Smooth muscle cell (in vitro differentiated cells): ENCODE measurements around the gene CCDC85B. TPM values are rescaled to one million over a fixed set of nuclear protein-coding genes. Genes with fewer than 3 reads are reported as not detected.

Experiments used
- DNase-seq: peaks from one replicate; lab custom pipeline; 2025; ENCODE audit not compliant: unreplicated experiment; lab: John Stamatoyannopoulos, UW
- H2AFZ ChIP-seq: fragments of 200-600 bp; sonication (generic); 2 replicates; pipeline ENCODE4 v1.6.0; 2016; ENCODE audit warnings: antibody characterized with exemption, low read depth, mild to moderate bottlenecking
- H3F3A ChIP-seq: fragments of 200-600 bp; sonication (generic); 2 replicates; pipeline ENCODE4 v1.6.0; 2017; ENCODE audit warnings: antibody characterized with exemption, low read depth
- H3K27ac ChIP-seq: fragments of 200-600 bp; sonication (generic); 2 replicates; pipeline ENCODE4 v1.5.1; 2016; ENCODE audit warnings: low read depth, mild to moderate bottlenecking
- H3K27me3 ChIP-seq: fragments of 200-600 bp; sonication (generic); 2 replicates; pipeline ENCODE4 v1.6.1; 2016; ENCODE audit warnings: low read depth, mild to moderate bottlenecking
- H3K36me3 ChIP-seq: fragments of 200-600 bp; sonication (generic); 2 replicates; pipeline ENCODE4 v1.5.1; 2016; ENCODE audit warnings: low read depth
- H3K4me1 ChIP-seq: fragments of 200-600 bp; sonication (generic); 2 replicates; pipeline ENCODE4 v1.5.1; 2016; ENCODE audit warnings: low read depth
- H3K4me2 ChIP-seq: fragments of 200-600 bp; sonication (generic); 2 replicates; pipeline ENCODE4 v1.6.0; 2016; ENCODE audit warnings: mild to moderate bottlenecking
- H3K4me3 ChIP-seq: fragments of 200-600 bp; sonication (generic); 2 replicates; pipeline ENCODE4 v1.5.1; 2016; ENCODE audit warnings: mild to moderate bottlenecking
- H3K79me2 ChIP-seq: fragments of 200-600 bp; sonication (generic); 2 replicates; pipeline ENCODE4 v1.6.0; 2016; ENCODE audit warnings: low read depth, mild to moderate bottlenecking
- H3K9ac ChIP-seq: fragments of 200-600 bp; sonication (generic); 2 replicates; pipeline ENCODE4 v1.6.0; 2016; ENCODE audit warnings: low read depth
- H3K9me3 ChIP-seq: fragments of 200-600 bp; sonication (generic); replicated peaks from 2 replicates; pipeline ENCODE4 v1.5.1; 2016; ENCODE audit warnings: low read depth
- H4K20me1 ChIP-seq: fragments of 200-600 bp; sonication (generic); 2 replicates; pipeline ENCODE4 v1.6.0; 2016; ENCODE audit warnings: low read depth
- CTCF ChIP-seq: fragments of 200-600 bp; sonication (generic); IDR thresholded peaks from 2 replicates; pipeline ENCODE4 v1.5.1; 2017; ENCODE audit warnings: borderline replicate concordance, mild to moderate bottlenecking, antibody characterized with exemption; ENCODE audit not compliant: insufficient read depth, poor library complexity, severe bottlenecking
- WGBS: methylation state at CpG from one replicate; pipeline ENCODE4 v1.1.7; 2016; ENCODE audit warnings: low lambda C conversion rate; 5-methylcytosine and 5-hydroxymethylcytosine counted together
- polyA plus RNA-seq: library from polyadenylated mRNA; unstranded; fragments of >200 nt; fragmentation: Nextera tagmentation; extraction: Ambion mirVana; gene quantifications from 2 replicates; pipeline ENCODE4 v1.2.1, GENCODE V29; 2016
- total RNA-seq: library from RNA; depleted of rRNA; stranded (reverse); fragments of >200 nt; gene quantifications from 2 replicates; pipeline ENCODE4 v1.2.3, GENCODE V29; 2014

The CCDC85B gene
- total and polyA plus RNA-seq, 2 experiments from 2014 or later: 19.5 to 55.7 TPM

GRCh38 chr11:65921876-65922275 lies 31.4 kb downstream of the CCDC85B start:
- no peaks in the 10 kb centered on the region for H3K9me3 ChIP-seq
- DNase-seq: no peak
- 97% methylated on average over 10 of the region's 10 CpGs for WGBS
- H2AFZ ChIP-seq: no peak overlapping the region
- H3K27me3 ChIP-seq: no peaks in the 10 kb centered on the region
- no peak for TF ChIP-seq CTCF
- peaks cover 17% of the 10 kb centered on the region for H3F3A ChIP-seq
- H3K27ac ChIP-seq: no peak overlapping the region
- H3K79me2 ChIP-seq: peaks cover 31% of the 10 kb centered on the region
- H4K20me1 ChIP-seq: peaks cover 6% of the 10 kb centered on the region
- no peak overlapping the region for H3K4me2 ChIP-seq
- peaks cover 19% of the 10 kb centered on the region for H3K4me1 ChIP-seq
- no peak overlapping the region for H3K4me3 ChIP-seq
- no peak overlapping the region for H3K9ac ChIP-seq
- H3K36me3 ChIP-seq: no peaks in the 10 kb centered on the region

DNA sequence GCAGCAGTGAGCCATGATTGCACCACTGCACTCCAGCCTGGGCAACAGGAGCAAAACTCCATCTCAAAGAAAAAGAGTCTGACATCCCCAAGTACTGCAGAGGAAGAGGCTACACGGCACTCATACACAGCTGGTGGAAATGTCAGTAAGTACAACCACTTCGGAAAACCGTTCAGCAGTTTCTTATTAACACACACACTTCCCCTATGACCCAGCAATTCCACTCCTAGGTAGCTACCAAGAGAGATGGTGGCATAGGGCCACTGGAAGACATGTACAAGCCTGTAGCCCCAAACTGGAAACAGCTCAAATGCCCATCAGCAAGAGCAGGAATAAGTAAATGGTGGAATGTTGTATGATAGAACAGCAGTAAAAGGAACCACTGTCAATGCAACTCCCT lies 32.1 kb downstream of the CCDC85B start:
- H2AFZ ChIP-seq: no peak overlapping the region
- DNase-seq: no peak

DNA sequence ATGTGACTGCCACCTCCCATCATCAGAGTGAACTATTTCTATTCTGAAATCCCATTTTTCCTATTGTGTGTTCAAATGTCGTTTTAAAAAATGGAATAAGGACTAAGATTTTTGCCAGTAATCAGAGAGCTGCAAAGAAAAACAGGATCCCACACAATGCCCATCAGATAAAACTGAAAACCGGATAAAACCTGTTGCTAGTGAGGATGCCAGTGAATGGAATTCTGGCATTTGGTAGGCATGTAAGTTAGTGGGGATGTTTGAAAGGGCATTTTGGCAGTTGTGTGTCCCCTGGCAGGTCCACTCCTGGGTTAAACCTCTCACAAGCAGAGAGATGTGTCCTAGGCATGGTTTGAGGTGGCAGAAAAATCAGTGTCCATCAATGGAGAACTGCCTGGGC lies 34.9 kb downstream of the CCDC85B start:
- Histone ChIP-seq H3K27ac (no peak overlapping the region), H4K20me1 (peaks cover 1% of the 10 kb centered on the region), H3K9me3 (no peaks in the 10 kb centered on the region), H3K4me2 (no peak overlapping the region), H3K79me2 (peaks cover 1% of the 10 kb centered on the region), H3K4me3 (no peak overlapping the region), H3K36me3 (no peaks in the 10 kb centered on the region), H2AFZ (no peak overlapping the region), H3F3A (no peaks in the 10 kb centered on the region), H3K27me3 (no peaks in the 10 kb centered on the region), H3K9ac (no peak overlapping the region), H3K4me1 (peaks cover under 1% of the 10 kb centered on the region)
- WGBS: 96% methylated on average over 2 of the region's 2 CpGs
- TF ChIP-seq CTCF: no peak
- DNase-seq: no peak

More for the DNA sequence above, 32.1 kb downstream of the CCDC85B start:
- TF ChIP-seq CTCF: no peak
- Histone ChIP-seq H3K4me3 (no peak overlapping the region), H3K79me2 (peaks cover 24% of the 10 kb centered on the region), H3K9ac (no peak overlapping the region), H3K36me3 (no peaks in the 10 kb centered on the region), H3K9me3 (no peaks in the 10 kb centered on the region), H3K27ac (no peak overlapping the region), H4K20me1 (peaks cover 6% of the 10 kb centered on the region), H3F3A (peaks cover 10% of the 10 kb centered on the region), H3K27me3 (no peaks in the 10 kb centered on the region), H3K4me2 (no peak overlapping the region), H3K4me1 (peaks cover 14% of the 10 kb centered on the region)
- WGBS: 97% methylated on average over 3 of the region's 3 CpGs

DNA sequence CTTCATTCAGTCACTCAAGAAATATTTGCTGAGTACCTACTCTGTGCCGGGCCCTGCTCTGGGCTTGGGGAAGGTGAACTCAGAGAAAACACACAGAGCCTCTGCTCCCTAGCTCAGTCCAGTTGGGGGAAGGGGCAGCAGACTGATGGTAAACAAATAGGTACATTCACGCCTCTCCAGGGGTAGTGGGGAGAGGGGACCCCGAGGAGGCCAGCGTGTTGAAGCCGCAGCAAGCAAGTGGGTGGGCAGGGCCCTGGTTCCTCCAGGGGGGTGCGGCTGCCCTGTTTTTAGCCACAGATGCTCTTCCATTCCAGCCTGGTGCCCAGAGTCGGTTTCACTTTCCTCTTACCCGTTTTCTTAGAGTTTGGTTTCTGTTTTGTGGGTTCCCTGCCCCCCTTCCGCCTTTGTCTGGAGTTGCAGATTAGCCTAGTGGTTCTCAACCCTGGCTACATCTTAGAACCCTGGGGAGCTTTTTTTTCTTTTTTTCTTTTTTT lies 37.5 kb downstream of the CCDC85B start:
- TF ChIP-seq CTCF: no peak
- Histone ChIP-seq H3K9me3 (no peaks in the 10 kb centered on the region), H3K36me3 (no peaks in the 10 kb centered on the region), H2AFZ (no peak overlapping the region), H3K4me2 (no peak overlapping the region), H3K27me3 (no peaks in the 10 kb centered on the region), H3K9ac (no peak overlapping the region), H3K79me2 (no peaks in the 10 kb centered on the region), H3K4me3 (no peak overlapping the region), H3K27ac (no peak overlapping the region), H3K4me1 (no peaks in the 10 kb centered on the region), H3F3A (no peaks in the 10 kb centered on the region), H4K20me1 (no peaks in the 10 kb centered on the region)
- DNase-seq: no peak
- WGBS: 88% methylated on average over 9 of the region's 9 CpGs
